Mucosa of rectum (tissue), 2 donors: ENCODE data around the gene MUC21.
"Not testable (repeated sequence)": the region's sequence is repeated elsewhere in the genome, so short reads cannot be mapped to it uniquely, and the experiment has no call there.

Experiments used
- H3K27ac ChIP-seq, 2 donors: one replicate each; pipeline ENCODE4 v1.7.0; 2013; ENCODE audit warnings: inconsistent platforms in 2 of 2, low read depth in 2 of 2, low read length in 2 of 2
- H3K27me3 ChIP-seq, 2 donors: one replicate each; pipeline ENCODE4 v1.7.0; 2013; ENCODE audit warnings: low read length in 2 of 2; ENCODE audit not compliant: control insufficient read depth in 2 of 2, insufficient read depth in 2 of 2
- H3K36me3 ChIP-seq, 2 donors: one replicate each; pipeline ENCODE4 v1.7.0; 2013; ENCODE audit warnings: low read length in 2 of 2; ENCODE audit not compliant: control insufficient read depth in 2 of 2, insufficient read depth in 2 of 2
- H3K4me1 ChIP-seq, 2 donors: one replicate each; pipeline ENCODE4 v1.7.0; 2013; ENCODE audit warnings: low read length in 2 of 2, mild to moderate bottlenecking in 1 of 2; ENCODE audit not compliant: control insufficient read depth in 2 of 2, insufficient read depth in 2 of 2
- H3K4me3 ChIP-seq, 2 donors: one replicate each; pipeline ENCODE4 v1.7.0; 2013; ENCODE audit warnings: low read length in 2 of 2
- H3K9ac ChIP-seq, 2 donors: one replicate each; pipeline ENCODE4 v1.7.0; 2013; ENCODE audit warnings: low read length in 2 of 2, low read depth in 1 of 2, mild to moderate bottlenecking in 1 of 2
- H3K9me3 ChIP-seq, 2 donors: one replicate each; pipeline ENCODE4 v1.7.0; 2013; ENCODE audit warnings: low read length in 2 of 2; ENCODE audit not compliant: control insufficient read depth in 2 of 2
- donor health status: healthy.
- donor health status: Normal muscosa, but diverticular disease.

Gene MUC21

GRCh38 chr6:30987304-30987703 lies 3.8 kb downstream of the MUC21 start:
- peaks cover 0 to 4% of the 10 kb centered on the region in 2 donors for H3K27me3 ChIP-seq
- H3K9me3 ChIP-seq, result no peaks in the 10 kb centered on the region
- H3K4me1 ChIP-seq, result no peaks in the 10 kb centered on the region
- no peak overlapping the region for H3K9ac ChIP-seq
- no peaks in the 10 kb centered on the region for H3K36me3 ChIP-seq
- no peak overlapping the region for H3K4me3 ChIP-seq
- no peak overlapping the region for H3K27ac ChIP-seq

DNA sequence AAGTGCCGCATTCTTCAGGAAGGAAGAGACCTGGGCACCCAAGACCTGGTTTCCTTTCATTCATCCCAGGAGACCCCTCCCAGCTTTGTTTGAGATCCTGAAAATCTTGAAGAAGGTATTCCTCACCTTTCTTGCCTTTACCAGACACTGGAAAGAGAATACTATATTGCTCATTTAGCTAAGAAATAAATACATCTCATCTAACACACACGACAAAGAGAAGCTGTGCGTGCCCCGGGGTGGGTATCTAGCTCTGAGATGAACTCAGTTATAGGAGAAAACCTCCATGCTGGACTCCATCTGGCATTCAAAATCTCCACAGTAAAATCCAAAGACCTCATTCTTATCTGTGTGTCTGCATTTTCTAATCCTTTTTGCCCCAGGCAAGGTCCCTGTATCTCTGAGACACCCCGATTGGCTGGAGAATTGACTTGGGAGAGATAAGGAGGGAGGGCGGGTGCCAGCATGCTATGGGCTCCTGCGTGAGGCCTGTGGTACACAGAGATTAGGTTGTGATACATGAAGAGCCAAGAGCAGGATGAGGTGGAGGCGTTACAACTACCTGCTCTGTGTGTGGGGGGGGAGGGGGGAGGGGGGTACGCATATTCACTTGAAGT lies 4.8 kb downstream of the MUC21 start:
- Histone ChIP-seq H3K27me3 (peaks cover 0 to 4% of the 10 kb centered on the region in 2 donors), H3K36me3 (no peaks in the 10 kb centered on the region)

GRCh38 chr6:30990422-30991086 lies 7.0 kb downstream of the MUC21 start:
- H3K4me1 ChIP-seq, result no peaks in the 10 kb centered on the region
- no peaks in the 10 kb centered on the region for H3K9me3 ChIP-seq
- no peak overlapping the region for H3K27ac ChIP-seq
- no peaks in the 10 kb centered on the region for H3K27me3 ChIP-seq
- H3K36me3 ChIP-seq, result no peaks in the 10 kb centered on the region
- no peak overlapping the region for H3K4me3 ChIP-seq
- H3K9ac ChIP-seq, result no peak overlapping the region

More for the DNA sequence above, 4.8 kb downstream of the MUC21 start:
- H3K4me3 ChIP-seq, result no peak overlapping the region
- no peaks in the 10 kb centered on the region for H3K4me1 ChIP-seq
- H3K9ac ChIP-seq, result no peak overlapping the region
- H3K27ac ChIP-seq, result no peak overlapping the region
- H3K9me3 ChIP-seq, result no peaks in the 10 kb centered on the region

- Histone ChIP-seq H3K4me3 (no peak overlapping the region), H3K9ac (no peak overlapping the region), H3K27ac (no peak overlapping the region), H3K4me1 (no peaks in the 10 kb centered on the region), H3K9me3 (no peaks in the 10 kb centered on the region), H3K36me3 (no peaks in the 10 kb centered on the region), H3K27me3 (no peaks in the 10 kb centered on the region)
These were observed 8.4 kb downstream of the MUC21 start for GRCh38 chr6:30991891-30992290.

DNA sequence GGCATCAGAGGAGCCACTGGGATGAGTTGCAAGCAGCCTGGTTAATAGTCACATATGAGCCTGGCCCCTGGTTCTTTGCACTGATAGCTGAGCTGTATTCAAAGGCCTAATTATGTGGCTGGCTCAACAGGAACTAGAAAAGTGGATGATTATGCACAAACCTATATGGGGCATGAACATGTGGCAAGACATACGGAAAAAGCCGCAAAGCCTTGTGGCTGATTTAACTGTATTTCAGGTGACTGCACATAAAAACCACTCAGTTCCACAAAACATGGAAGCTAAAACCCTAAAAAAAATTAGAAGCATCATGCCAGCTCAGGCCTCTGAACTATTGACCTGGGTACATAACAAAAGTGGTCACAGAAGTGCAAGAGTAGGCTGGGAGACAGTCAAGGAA lies 13.8 kb downstream of the MUC21 start:
- Histone ChIP-seq H3K9me3 (no peaks in the 10 kb centered on the region), H3K27ac (no peak overlapping the region)

GRCh38 chr6:30998785-30999184 lies 15.3 kb downstream of the MUC21 start:
- no peaks in the 10 kb centered on the region for H3K27me3 ChIP-seq
- H3K4me1 ChIP-seq, result no peaks in the 10 kb centered on the region
- H3K27ac ChIP-seq, result no peak overlapping the region
- no peak overlapping the region for H3K4me3 ChIP-seq
- H3K9ac ChIP-seq, result no peak overlapping the region
- no peaks in the 10 kb centered on the region for H3K9me3 ChIP-seq
- no peaks in the 10 kb centered on the region for H3K36me3 ChIP-seq

More for the DNA sequence above, 13.8 kb downstream of the MUC21 start:
- H3K27me3 ChIP-seq, result no peaks in the 10 kb centered on the region
- H3K4me3 ChIP-seq, result no peak overlapping the region
- H3K9ac ChIP-seq, result no peak overlapping the region
- no peaks in the 10 kb centered on the region for H3K4me1 ChIP-seq
- H3K36me3 ChIP-seq, result no peaks in the 10 kb centered on the region

DNA sequence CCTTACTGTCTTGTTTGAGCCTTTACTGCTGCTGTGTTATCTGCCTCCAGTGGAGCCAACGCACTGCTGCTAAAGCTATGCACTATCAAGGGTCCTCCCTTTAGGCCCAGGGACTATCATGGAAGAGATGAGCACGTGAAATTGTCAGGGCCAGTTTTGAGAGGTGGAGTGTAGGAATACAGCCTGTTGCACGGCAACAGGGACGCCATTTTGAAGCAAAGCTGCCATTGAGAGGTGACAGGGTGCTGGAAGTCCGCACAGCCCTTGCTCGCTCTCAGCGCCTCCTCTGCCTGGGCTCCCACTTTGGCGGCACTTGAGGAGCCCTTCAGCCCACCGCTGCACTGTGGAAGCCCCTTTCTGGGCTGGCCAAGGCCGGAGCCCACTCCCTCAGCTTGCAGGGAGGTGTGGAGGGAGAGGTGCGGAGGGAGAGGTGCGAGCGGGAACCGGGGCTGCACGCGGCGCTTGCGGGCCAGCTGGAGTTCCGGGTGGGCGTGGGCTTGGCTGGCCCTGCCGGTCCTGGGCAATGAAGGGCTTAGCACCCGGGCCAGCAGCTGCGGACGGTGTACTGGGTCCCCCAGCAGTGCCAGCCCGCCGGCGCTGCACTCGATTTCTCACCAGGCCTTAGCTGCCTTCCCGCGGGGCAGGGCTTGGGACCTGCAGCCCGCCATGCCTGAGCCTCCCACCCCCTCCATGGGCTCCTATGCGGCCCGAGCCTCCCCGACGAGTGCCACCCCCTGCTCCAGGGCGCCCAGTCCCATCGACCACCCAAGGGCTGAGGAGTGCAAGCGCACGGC lies 16.7 kb downstream of the MUC21 start:
- not testable (repeated sequence) for H3K4me3 ChIP-seq, H3K27me3 ChIP-seq, H3K36me3 ChIP-seq, H3K27ac ChIP-seq, H3K4me1 ChIP-seq, H3K9me3 ChIP-seq, H3K9ac ChIP-seq

DNA sequence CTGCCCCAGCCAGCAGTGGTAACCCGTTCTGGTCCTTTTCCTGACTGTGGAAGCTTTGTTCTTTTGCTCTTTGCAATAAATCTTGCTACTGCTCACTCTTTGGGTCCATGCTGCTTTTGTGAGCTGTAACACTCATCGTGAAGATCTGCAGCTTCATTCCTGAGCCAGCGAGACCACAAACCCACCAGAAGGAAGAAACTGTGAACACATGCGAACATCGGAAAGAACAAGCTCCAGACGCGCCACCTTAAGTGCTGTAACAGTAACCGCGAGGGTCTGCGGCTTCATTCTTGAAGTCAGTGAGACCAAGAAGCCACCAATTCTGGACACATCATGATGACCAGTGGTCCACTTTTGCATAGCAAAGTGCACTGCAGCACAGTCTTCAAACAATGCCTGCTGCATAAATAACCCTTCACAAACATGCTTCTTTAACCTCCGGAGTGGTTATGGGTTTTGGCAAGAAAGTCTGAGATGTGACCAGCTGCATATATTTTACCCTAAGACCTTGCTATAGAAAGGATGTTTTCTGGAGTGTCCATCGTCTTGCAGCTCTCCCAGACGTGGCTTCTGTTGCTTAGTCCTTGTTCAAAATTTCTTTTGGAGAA lies 17.9 kb downstream of the MUC21 start:
- Histone ChIP-seq H3K4me3 (no peak overlapping the region), H3K4me1 (no peaks in the 10 kb centered on the region), H3K36me3 (no peaks in the 10 kb centered on the region), H3K9ac (no peak overlapping the region), H3K9me3 (no peaks in the 10 kb centered on the region), H3K27me3 (no peaks in the 10 kb centered on the region), H3K27ac (no peak overlapping the region)

- no peaks in the 10 kb centered on the region for H3K36me3 ChIP-seq
- H3K27me3 ChIP-seq, result no peaks in the 10 kb centered on the region
- H3K9me3 ChIP-seq, result no peaks in the 10 kb centered on the region
- H3K27ac ChIP-seq, result no peak overlapping the region
- H3K9ac ChIP-seq, result no peak overlapping the region
- H3K4me1 ChIP-seq, result no peaks in the 10 kb centered on the region
- H3K4me3 ChIP-seq, result no peak overlapping the region
These were observed 19.0 kb downstream of the MUC21 start for GRCh38 chr6:31002471-31002870.

- H3K9ac ChIP-seq, result no peak overlapping the region
- no peak overlapping the region for H3K27ac ChIP-seq
- H3K4me1 ChIP-seq, result no peaks in the 10 kb centered on the region
- no peak overlapping the region for H3K4me3 ChIP-seq
- H3K27me3 ChIP-seq, result no peaks in the 10 kb centered on the region
- H3K9me3 ChIP-seq, result no peaks in the 10 kb centered on the region
- H3K36me3 ChIP-seq, result no peaks in the 10 kb centered on the region
These were observed 21.3 kb downstream of the MUC21 start for GRCh38 chr6:31004794-31005193.
